HG02571 (cell line): ENCODE measurements around the gene PRMT1.
A peak's percentile ranks its signal among the peaks of the same experiment; 100 is the strongest.
"Not testable (repeated sequence)": the region's sequence is repeated elsewhere in the genome, so short reads cannot be mapped to it uniquely, and the experiment has no call there.

Source experiments
- ATAC-seq: cut with Tn5 transposase; IDR thresholded peaks from one replicate; pipeline ENCODE4 v1.9.1; 2021; ENCODE audit warnings: mild to moderate bottlenecking, moderate library complexity; ENCODE audit not compliant: unreplicated experiment

The PRMT1 gene

DNA sequence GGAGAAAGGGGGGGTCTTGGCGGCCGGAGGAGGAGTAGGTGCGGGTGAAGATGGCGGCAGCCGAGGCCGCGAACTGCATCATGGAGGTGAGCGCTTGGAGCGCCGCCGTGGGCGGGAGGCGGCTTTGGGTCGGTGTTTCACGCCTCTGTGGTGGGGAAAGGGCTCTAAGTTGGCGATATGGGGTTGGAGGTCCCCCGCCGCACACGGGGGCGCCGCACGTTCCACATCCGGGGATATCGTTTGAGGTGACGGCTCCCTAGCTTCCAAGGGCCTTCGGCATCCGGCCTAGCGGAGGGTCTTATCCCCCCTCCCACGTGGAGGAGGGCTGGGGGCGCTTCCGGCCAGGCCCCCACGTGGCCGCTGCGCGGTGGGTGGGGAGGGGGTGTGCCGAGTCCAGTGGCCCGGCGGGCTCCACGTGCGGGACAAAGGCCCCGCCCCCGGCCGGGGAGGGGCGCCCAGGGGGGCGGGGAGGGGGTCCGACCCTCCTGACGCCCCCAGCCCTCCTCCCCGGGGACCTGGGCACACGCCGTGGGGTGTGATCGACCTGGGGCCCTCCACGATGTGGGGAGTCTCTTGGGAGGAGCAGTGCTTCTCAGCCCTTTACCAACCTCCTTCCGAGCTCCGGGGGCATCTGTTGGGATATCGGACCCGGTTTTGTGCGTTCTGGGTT lies at the start of gene PRMT1:
Gene PRMT1, plus strand, starts transcription at position 41 of the 670 bp plus-strand sequence. Its CDS starts 10 bp downstream, at position 51.
- no peak for ATAC-seq

- no peak for ATAC-seq
Observed at GRCh38 chr19:49629659-49630058, 47.4 kb upstream of the PRMT1 start.

- no peak for ATAC-seq
Observed at GRCh38 chr19:49631014-49631588, 46.0 kb upstream of the PRMT1 start.

- ATAC-seq = no peak
Observed at GRCh38 chr19:49631610-49632192, 45.4 kb upstream of the PRMT1 start.

GRCh38 chr19:49632576-49632975 lies 44.5 kb upstream of the PRMT1 start:
- no peak for ATAC-seq

DNA sequence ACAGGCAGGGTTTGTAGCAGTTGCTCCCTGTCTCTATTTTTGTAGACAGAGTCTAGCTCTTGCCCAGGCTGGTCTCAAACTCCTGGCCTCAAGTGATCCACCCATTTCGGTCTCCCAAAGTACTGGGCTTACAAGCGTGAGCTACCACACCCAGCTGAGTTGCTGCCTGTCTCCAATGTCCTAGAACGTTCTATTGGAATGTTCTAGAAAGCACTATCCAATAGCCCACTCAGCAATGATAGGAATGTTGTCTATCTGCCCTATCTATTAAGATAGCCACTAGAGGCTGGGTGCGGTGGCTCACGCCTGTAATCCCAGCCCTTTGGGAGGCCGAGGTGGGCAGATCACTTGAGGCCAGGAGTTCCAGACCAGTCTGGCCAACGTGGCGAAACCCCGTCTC lies 43.8 kb upstream of the PRMT1 start:
- not testable (repeated sequence) for ATAC-seq

DNA sequence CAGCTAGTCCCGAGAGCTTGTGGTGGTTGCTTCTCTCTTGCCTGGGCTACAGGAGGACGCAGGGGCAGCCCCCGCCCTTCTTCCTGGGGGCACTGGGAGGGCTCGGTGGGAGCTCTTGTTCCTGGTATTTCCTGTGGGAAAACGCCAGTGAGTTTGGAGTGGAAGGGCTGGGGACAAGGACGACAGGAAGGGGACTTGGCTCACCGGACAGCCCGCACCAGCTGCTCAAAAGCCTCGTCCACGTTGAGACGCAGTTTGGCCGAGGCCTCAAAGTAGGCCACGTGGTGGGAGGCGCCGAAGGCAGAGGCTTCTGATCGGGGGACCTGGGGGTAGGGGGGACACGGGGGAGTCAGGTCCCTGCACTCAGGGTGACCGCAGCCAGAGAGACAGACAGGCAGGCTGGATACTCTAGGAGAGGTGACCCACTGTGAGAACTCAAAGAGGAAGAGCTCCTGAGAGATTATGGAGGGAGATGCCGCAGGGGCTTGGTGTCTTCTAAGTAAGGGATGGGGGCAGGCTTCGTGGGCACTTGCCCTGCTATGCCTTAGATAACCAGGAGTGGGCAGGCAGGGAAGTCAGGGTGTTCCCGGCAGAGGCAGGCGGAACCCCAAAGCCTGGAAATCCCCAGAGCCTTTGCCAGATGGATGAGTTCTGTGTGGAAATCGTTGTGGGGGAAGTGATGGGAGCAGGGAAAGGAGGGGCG lies 41.4 kb upstream of the PRMT1 start:
- ATAC-seq = no peak

DNA sequence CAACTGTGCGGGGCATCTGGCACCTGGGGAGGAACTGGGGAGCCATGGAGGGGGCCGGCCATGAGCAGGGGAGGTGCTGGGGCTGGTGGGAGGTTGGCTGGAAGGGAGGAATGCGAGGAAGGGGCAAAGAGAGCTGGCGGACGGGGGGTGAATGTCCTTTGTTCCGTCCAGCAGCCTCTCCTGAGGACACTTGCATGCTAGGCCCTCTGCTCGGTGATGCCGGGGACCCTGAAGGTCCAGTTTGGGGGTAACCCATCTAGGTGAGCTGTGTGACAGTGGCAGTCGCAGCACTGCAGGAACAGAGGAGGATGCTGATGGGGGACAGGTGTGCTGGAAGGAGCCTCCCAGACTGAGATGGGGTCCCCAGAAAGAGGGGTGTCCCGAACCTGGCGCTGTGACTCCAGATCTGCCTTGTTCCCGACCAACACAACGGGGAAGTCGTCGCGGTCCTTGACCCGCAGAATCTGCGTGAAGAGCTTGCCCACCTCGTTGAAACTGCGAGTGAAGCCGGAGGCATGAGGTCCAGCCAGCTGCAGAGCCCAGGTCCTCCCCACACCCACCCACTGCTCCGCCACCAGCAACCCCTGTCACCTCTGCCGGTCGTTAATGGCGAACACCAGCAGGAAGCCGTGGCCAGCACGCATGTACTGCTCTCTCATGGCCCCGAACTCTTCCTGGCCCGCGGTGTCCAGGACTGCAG lies 40.7 kb upstream of the PRMT1 start:
- no peak for ATAC-seq

DNA sequence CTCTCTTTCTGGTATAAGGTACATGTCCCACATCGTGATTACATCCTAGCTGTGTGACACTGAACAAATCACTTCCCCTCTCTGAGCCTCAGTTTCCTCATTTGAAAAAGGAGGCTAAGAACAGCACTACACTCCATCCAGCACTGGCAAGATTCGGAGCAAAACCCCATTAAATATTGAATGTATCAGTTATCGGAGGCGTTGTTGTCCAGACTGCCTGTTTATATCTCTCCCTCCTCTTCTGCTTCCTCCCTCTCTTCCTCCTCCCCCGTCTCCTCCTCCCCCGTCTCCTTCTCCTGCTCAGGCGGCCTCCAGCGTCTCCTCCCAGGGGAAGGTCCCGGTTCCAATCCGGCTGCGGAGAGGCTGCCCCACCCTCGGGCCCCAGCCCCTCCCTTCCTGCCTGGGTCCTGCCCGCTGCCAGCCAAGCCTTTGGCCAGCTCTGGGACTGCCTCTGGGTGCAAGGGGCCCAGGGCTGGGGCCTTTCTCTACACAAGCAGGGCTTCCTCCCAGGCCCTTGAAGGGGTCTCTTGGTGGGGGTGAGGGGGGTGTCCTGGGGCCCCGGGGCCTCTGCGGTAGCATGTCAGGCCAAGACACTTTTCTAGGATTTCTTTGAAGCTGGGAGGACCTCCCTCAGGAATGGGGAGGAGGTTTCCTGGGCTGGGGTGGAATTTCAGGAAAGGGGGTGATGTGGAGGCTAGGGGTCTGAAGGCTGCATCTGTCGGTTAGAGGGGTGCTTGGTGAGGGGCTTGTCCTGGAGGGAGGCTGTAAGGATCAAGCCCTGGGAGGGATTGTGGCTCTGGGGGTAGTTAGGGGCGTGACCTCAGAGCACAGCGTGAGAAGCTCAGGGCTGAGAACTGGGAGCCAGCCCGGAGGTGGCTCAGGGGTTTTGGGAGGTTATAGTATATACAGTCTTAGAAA lies 39.0 kb upstream of the PRMT1 start:
- no peak for ATAC-seq

- no peak for ATAC-seq
Observed at GRCh38 chr19:49639401-49640112, 37.5 kb upstream of the PRMT1 start.

DNA sequence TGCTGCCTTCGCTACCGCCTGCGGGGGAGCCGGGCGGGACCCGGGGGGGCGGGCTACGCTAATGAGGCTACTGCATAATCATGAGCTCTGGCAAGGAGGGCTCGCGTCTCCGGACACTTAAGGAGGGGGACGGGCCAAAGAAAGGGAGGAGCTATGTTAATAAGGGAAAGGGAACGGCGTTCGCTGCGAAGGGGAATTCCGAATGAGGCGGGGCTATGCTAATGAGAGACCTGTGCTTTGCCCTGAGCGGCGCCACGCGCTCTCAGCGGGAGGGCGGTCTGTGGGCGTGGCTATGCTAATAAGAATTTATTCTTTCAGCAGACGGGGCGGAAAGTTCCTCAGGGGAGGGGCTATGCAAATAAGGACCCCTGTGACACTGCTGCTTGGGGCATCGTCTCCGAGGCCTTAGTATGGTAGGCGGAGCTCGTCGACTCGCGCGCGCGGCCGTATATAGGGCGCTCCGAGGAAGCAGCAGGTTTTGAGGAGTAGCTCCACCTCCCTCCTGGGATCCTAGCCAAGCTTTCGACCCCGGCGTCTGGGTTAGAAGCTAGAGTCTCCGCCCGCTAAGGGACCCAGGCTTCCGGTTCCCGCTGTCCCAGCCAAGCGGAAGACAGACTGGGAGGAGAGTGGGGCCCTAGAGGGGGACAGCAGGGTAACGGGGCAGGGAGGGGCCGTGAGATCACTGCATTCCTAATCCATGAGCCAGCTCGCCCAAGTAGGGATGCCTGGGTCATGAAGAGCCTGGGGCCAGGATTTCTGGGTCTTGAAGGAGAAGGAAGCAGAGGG lies 36.8 kb upstream of the PRMT1 start, which contains the start of gene RRAS:
Gene RRAS, minus strand, starts transcription at position 31 of the 786 bp plus-strand sequence. CDS start 45 bp downstream, outside the sequence.
- peak; percentile 52 for ATAC-seq

GRCh38 chr19:49641688-49642491 lies 35.2 kb upstream of the PRMT1 start, which contains the start of gene SCAF1:
TSS of gene SCAF1 (plus strand) at chr19:49642209. CDS start at chr19:49645027, 2,818 bp downstream.
- peak; percentile 50 for ATAC-seq

DNA sequence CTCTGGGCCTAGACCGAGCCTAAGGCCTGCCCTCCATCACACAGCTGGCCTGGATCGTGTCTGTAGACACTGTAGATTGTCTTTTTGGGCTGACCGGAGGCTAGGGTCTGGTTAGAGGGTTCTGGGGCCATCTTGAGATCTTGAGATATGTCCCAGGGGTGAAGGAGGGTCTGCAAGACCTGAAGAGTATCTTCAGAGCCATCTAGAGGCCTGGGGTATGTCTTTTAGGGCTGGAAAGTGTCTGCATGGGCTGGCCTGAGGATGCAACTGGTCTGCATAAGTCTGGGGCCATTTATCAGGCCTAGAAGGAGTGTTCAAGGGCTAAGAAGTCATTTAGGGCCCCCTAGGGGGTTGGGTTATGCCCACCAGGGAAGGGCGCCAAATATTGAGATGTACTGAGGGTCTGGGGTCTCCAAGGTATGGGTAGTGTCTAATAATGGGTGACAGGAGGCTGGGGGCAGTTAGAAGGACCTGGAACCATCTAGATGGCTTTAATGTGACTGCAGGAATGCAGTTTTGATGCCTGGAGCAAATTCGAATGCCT lies 34.5 kb upstream of the PRMT1 start:
- ATAC-seq = no peak

- ATAC-seq = no peak
Observed at GRCh38 chr19:49643466-49643865, 33.6 kb upstream of the PRMT1 start.

GRCh38 chr19:49645592-49645991 lies 31.5 kb upstream of the PRMT1 start:
- ATAC-seq = no peak

DNA sequence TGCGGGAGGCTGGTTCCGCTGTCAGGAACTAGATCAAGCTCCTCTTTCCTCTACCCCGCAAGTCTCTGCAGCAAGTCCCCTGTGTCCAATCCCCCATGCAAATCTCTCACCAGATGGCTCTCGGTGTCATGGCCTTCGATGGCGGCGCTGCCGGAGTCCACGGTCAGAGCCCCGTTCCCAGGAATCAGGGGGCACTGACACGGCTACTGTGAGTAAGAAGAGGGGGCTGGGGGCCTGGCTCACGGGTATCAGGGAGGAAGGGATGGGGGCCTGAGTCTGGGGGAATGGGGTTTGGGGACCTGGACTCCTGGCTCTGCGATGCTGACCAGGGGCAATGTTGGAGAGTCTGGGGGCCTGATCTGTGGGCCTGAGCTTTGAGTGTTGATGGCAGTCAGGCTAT lies 31.1 kb upstream of the PRMT1 start:
- no peak for ATAC-seq

- no peak for ATAC-seq
Observed at GRCh38 chr19:49646586-49646985, 30.5 kb upstream of the PRMT1 start.
